K562 (cell line): ENCODE data around the gene CSF1. TPM values are rescaled to one million over a fixed set of nuclear protein-coding genes. Genes with fewer than 3 reads are reported as not detected.

ENCODE experiments used
- DACH1 ChIP-seq: fragments of 450-650 bp; IDR thresholded peaks from 2 replicates; pipeline ENCODE4 v1.6.1; 2018; ENCODE audit not compliant: partially characterized antibody
- KDM5B ChIP-seq: fragments of 200-600 bp; sonication (generic); IDR thresholded peaks from 2 replicates; pipeline ENCODE4 v1.6.1; 2012; ENCODE audit warnings: low read depth, mild to moderate bottlenecking, moderate library complexity, low read length, control low read depth, inconsistent platforms; ENCODE audit not compliant: insufficient replicate concordance
- KLF16 ChIP-seq: IDR thresholded peaks from 2 replicates; pipeline ENCODE4 v1.6.1; 2016; ENCODE audit warnings: antibody characterized with exemption
- MYNN ChIP-seq, 2 experiments: sonication (generic); formaldehyde crosslinking in 1 of 2; IDR thresholded peaks; 2 replicates each; pipeline versions ENCODE4 v1.5.0 to v1.6.1; 2016 to 2020; ENCODE audit warnings: antibody characterized with exemption in 1 of 2, missing genetic modification reagents in 1 of 2
- PHB2 ChIP-seq: fragments of 450-650 bp; IDR thresholded peaks from 2 replicates; pipeline ENCODE4 v1.6.1; 2017; ENCODE audit warnings: low read depth
- TRIM25 ChIP-seq: fragments of 450-650 bp; IDR thresholded peaks from 2 replicates; pipeline ENCODE4 v1.7.0; 2016; ENCODE audit warnings: borderline replicate concordance
- TRIM28 ChIP-seq: fragments of 450-650 bp; IDR thresholded peaks from 2 replicates; pipeline ENCODE4 v1.6.1; 2017
- TSHZ1 ChIP-seq: fragments of 250-450 bp; sonication (Bioruptor Pico); IDR thresholded peaks from 2 replicates; pipeline ENCODE4 v1.4.0; 2020; ENCODE audit warnings: mild to moderate bottlenecking, moderate library complexity
- ZNF584 ChIP-seq: fragments of 200-800 bp; sonication (Bioruptor generic); IDR thresholded peaks from 2 replicates; pipeline ENCODE4 v1.6.1; 2016; ENCODE audit warnings: low read depth, mild to moderate bottlenecking, missing genetic modification characterization, missing compliant biosample characterization
- ZSCAN29 ChIP-seq: fragments of 450-650 bp; IDR thresholded peaks from 2 replicates; pipeline ENCODE4 v1.6.1; 2017
- polyA plus RNA-seq, 8 experiments: library from polyadenylated mRNA; depleted of rRNA in 4 of 8; stranded (reverse) in 5 of 8; unstranded in 3 of 8; fragments of >200 nt; fragmentation: Nextera tagmentation in 2 of 8; fragmentation: Illumina TruSeq in 1 of 8; extraction: Ambion mirVana in 2 of 8; extraction: Trizol in 1 of 8; gene quantifications; 2 replicates each; pipeline versions ENCODE4 v1.2.1 to v1.2.3, GENCODE V29; 2011 to 2014; ENCODE audit warnings: inconsistent platforms in 1 of 8, missing spikeins in 1 of 8
- total RNA-seq, 7 experiments: library from RNA; depleted of rRNA in 6 of 7; stranded (reverse); fragments of >200 nt in 6 of 7; fragmentation: Illumina TruSeq in 2 of 7; extraction: Trizol in 2 of 7; gene quantifications; 2 replicates each; pipeline versions ENCODE4 v1.2.1 to v1.2.3, GENCODE V29; 2011 to 2021; ENCODE audit warnings: low replicate concordance in 1 of 7
- TF ChIP-seq, protein P1 (sequence below): sonication (generic); formaldehyde crosslinking; IDR thresholded peaks from 2 replicates; pipeline ENCODE4 v1.8.0; 2022; ENCODE audit warnings: missing genetic modification reagents, mild to moderate bottlenecking, moderate library complexity, borderline replicate concordance
- TF ChIP-seq, protein P2 (sequence below): fragments of 150-350 bp; conservative IDR thresholded peaks from 2 replicates; pipeline ENCODE4 v1.6.1; 2014; ENCODE audit warnings: low read length
- TF ChIP-seq, protein P3 (sequence below), 2 experiments: fragments of 450-650 bp; IDR thresholded peaks; 2 replicates each; pipeline ENCODE4 v1.6.1; 2018; ENCODE audit warnings: mild to moderate bottlenecking in 2 of 2, low read depth in 1 of 2; ENCODE audit not compliant: partially characterized antibody in 2 of 2

Gene CSF1
- total and polyA plus RNA-seq, 9 of the 15 experiments (the other 6 are each of a cell fraction or from before 2014, with no cell fraction given) = 0.18 to 11.8 (median 2.8) TPM

DNA sequence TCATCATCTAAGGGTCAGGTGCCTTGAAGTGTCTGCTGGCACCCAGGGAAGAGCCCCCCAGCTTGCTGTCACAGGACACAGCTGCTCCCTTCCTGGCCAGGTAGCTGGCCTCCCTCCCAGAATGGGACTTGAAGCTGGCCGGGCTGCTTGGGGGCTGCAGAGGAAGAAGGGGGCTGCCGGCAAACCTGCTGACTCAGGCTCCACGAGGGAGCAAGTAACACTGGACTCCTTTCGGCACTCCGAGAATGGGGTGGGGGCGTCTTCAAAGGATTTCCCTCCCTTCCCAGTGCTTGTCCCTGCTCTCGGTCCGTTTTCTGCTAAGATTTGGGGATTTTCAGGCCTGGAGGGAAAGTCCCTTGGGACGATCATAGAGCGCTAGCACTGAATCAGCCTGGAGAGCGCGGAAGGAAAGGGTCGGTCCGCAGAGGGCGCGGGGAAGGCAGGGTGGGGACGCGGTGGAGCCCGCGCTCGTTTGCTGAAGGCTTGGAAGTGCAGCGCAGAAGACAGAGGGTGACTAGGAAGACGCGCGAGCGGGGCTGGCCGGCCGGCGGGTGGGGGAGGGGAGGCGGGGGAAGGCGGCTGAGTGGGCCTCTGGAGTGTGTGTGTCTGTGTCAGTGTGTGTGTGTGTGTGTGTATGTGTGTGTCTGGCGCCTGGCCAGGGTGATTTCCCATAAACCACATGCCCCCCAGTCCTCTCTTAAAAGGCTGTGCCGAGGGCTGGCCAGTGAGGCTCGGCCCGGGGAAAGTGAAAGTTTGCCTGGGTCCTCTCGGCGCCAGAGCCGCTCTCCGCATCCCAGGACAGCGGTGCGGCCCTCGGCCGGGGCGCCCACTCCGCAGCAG is at the start of gene CSF1 (continued):
- no peak for TF ChIP-seq MYNN (IDR thresholded peaks at IDR 0.05)
- TF ChIP-seq MYNN (CRISPR knock-in tag; IDR thresholded peaks at IDR 0.05) = no peak
- TF ChIP-seq, protein P1, sequence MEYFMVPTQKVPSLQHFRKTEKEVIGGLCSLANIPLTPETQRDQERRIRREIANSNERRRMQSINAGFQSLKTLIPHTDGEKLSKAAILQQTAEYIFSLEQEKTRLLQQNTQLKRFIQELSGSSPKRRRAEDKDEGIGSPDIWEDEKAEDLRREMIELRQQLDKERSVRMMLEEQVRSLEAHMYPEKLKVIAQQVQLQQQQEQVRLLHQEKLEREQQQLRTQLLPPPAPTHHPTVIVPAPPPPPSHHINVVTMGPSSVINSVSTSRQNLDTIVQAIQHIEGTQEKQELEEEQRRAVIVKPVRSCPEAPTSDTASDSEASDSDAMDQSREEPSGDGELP (CRISPR knock-in tag) = 0 out of 2 replicates have a peak, but pooled peaks have one; percentile 2
- no peak for TF ChIP-seq KLF16
- no peak for TF ChIP-seq TRIM25
- TF ChIP-seq TRIM28 = no peak
- no peak for TF ChIP-seq TSHZ1 (CRISPR knock-in tag)
- TF ChIP-seq DACH1 = no peak
- TF ChIP-seq, protein P2, sequence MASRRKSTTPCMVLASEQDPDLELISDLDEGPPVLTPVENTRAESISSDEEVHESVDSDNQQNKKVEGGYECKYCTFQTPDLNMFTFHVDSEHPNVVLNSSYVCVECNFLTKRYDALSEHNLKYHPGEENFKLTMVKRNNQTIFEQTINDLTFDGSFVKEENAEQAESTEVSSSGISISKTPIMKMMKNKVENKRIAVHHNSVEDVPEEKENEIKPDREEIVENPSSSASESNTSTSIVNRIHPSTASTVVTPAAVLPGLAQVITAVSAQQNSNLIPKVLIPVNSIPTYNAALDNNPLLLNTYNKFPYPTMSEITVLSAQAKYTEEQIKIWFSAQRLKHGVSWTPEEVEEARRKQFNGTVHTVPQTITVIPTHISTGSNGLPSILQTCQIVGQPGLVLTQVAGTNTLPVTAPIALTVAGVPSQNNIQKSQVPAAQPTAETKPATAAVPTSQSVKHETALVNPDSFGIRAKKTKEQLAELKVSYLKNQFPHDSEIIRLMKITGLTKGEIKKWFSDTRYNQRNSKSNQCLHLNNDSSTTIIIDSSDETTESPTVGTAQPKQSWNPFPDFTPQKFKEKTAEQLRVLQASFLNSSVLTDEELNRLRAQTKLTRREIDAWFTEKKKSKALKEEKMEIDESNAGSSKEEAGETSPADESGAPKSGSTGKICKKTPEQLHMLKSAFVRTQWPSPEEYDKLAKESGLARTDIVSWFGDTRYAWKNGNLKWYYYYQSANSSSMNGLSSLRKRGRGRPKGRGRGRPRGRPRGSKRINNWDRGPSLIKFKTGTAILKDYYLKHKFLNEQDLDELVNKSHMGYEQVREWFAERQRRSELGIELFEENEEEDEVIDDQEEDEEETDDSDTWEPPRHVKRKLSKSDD = no peak
- peak; percentile 61 for TF ChIP-seq KDM5B
- no peak for TF ChIP-seq PHB2
- TF ChIP-seq ZNF584 (CRISPR knock-in tag) = 0 out of 2 replicates have a peak, but pooled peaks have one; percentile 65
- TF ChIP-seq, protein P3, sequence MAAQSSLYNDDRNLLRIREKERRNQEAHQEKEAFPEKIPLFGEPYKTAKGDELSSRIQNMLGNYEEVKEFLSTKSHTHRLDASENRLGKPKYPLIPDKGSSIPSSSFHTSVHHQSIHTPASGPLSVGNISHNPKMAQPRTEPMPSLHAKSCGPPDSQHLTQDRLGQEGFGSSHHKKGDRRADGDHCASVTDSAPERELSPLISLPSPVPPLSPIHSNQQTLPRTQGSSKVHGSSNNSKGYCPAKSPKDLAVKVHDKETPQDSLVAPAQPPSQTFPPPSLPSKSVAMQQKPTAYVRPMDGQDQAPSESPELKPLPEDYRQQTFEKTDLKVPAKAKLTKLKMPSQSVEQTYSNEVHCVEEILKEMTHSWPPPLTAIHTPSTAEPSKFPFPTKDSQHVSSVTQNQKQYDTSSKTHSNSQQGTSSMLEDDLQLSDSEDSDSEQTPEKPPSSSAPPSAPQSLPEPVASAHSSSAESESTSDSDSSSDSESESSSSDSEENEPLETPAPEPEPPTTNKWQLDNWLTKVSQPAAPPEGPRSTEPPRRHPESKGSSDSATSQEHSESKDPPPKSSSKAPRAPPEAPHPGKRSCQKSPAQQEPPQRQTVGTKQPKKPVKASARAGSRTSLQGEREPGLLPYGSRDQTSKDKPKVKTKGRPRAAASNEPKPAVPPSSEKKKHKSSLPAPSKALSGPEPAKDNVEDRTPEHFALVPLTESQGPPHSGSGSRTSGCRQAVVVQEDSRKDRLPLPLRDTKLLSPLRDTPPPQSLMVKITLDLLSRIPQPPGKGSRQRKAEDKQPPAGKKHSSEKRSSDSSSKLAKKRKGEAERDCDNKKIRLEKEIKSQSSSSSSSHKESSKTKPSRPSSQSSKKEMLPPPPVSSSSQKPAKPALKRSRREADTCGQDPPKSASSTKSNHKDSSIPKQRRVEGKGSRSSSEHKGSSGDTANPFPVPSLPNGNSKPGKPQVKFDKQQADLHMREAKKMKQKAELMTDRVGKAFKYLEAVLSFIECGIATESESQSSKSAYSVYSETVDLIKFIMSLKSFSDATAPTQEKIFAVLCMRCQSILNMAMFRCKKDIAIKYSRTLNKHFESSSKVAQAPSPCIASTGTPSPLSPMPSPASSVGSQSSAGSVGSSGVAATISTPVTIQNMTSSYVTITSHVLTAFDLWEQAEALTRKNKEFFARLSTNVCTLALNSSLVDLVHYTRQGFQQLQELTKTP (IDR thresholded peaks at IDR 0.05; ENCODE audit: low read depth in 1 of 2, partially characterized antibody in 2 of 2) = peak in 1 of 2 experiments; percentile 51
- no peak for TF ChIP-seq ZSCAN29
